OCI-LY1 (cell line): ENCODE data around the gene RNPS1.

Experiments
- EZH2 ChIP-seq: fragments of 200-600 bp; sonication (generic), shearing (Covaris generic); IDR thresholded peaks from 2 replicates; pipeline ENCODE4 v1.8.0; 2017; ENCODE audit warnings: borderline replicate concordance, mixed run types, mild to moderate bottlenecking, antibody characterized with exemption, low read length, moderate library complexity, mixed read lengths
- TF ChIP-seq, protein P1 (sequence below): fragments of 200-600 bp; sonication (generic), shearing (Covaris generic); IDR thresholded peaks from 2 replicates; pipeline ENCODE4 v1.5.1; 2017; ENCODE audit warnings: mild to moderate bottlenecking, antibody characterized with exemption, low read length, moderate library complexity, mixed read lengths

- TF ChIP-seq, protein P1, sequence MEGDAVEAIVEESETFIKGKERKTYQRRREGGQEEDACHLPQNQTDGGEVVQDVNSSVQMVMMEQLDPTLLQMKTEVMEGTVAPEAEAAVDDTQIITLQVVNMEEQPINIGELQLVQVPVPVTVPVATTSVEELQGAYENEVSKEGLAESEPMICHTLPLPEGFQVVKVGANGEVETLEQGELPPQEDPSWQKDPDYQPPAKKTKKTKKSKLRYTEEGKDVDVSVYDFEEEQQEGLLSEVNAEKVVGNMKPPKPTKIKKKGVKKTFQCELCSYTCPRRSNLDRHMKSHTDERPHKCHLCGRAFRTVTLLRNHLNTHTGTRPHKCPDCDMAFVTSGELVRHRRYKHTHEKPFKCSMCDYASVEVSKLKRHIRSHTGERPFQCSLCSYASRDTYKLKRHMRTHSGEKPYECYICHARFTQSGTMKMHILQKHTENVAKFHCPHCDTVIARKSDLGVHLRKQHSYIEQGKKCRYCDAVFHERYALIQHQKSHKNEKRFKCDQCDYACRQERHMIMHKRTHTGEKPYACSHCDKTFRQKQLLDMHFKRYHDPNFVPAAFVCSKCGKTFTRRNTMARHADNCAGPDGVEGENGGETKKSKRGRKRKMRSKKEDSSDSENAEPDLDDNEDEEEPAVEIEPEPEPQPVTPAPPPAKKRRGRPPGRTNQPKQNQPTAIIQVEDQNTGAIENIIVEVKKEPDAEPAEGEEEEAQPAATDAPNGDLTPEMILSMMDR = no peak
- TF ChIP-seq EZH2 = no peak
Measured at GRCh38 chr16:2276368-2277195, 8.7 kb upstream of the RNPS1 start.
